Measurements from ENCODE around the gene TLCD3A. TPM values are rescaled to one million over a fixed set of nuclear protein-coding genes. Genes with fewer than 3 reads are reported as not detected.

The TLCD3A gene
- total RNA-seq (13.7 TPM), polyA plus RNA-seq (10.4 TPM)

- Histone ChIP-seq H3K4me1 (ENCODE audit: insufficient read depth) (no peaks in the 10 kb centered on the region), H3K36me3 (ENCODE audit: insufficient read depth) (no peaks in the 10 kb centered on the region), H3K27ac (ENCODE audit: low read depth) (peak within 1 kb of the TSS; percentile 90), H3K4me3 (ENCODE audit: low read depth, low read length) (peak within 1 kb of the TSS; percentile 88)
- DNase-seq (ENCODE audit: extremely low spot score): no peak
- WGBS: under 1% methylated on average over 126 of the region's 126 CpGs
Observed at GRCh38 chr17:732067-732901, at the start of gene TLCD3A. Gene TLCD3A, plus strand, starts transcription at chr17:732596. Its CDS starts 52 bp downstream, at chr17:732648.

- peaks cover 1% of the 10 kb centered on the region for H3K36me3 ChIP-seq (ENCODE audit: insufficient read depth)
- DNase-seq (ENCODE audit: extremely low spot score): no peak
- no peaks in the 10 kb centered on the region for H3K4me1 ChIP-seq (ENCODE audit: insufficient read depth)
- 97% methylated on average over 1 of the region's 1 CpG for WGBS
- no peak overlapping the region for H3K4me3 ChIP-seq (ENCODE audit: low read depth, low read length)
- no peak overlapping the region for H3K27ac ChIP-seq (ENCODE audit: low read depth)
Observed at GRCh38 chr17:683040-683439, 49.4 kb upstream of the TLCD3A start.

GRCh38 chr17:683499-684254 is 48.7 kb upstream of the TLCD3A start:
- WGBS: 90% methylated on average over 4 of the region's 4 CpGs
- Histone ChIP-seq H3K36me3 (ENCODE audit: insufficient read depth) (peaks cover 1% of the 10 kb centered on the region), H3K4me3 (ENCODE audit: low read depth, low read length) (no peak overlapping the region), H3K4me1 (ENCODE audit: insufficient read depth) (no peaks in the 10 kb centered on the region), H3K27ac (ENCODE audit: low read depth) (no peak overlapping the region)
- DNase-seq (ENCODE audit: extremely low spot score): no peak

GRCh38 chr17:685006-685405 is 47.4 kb upstream of the TLCD3A start:
- H3K27ac ChIP-seq (ENCODE audit: low read depth): no peak overlapping the region
- WGBS: 92% methylated on average over 6 of the region's 6 CpGs
- H3K36me3 ChIP-seq (ENCODE audit: insufficient read depth): peaks cover 3% of the 10 kb centered on the region
- no peak for DNase-seq (ENCODE audit: extremely low spot score)
- H3K4me3 ChIP-seq (ENCODE audit: low read depth, low read length): no peak overlapping the region
- H3K4me1 ChIP-seq (ENCODE audit: insufficient read depth): no peaks in the 10 kb centered on the region

GRCh38 chr17:688100-688989 is 44.1 kb upstream of the TLCD3A start:
- peaks cover 2% of the 10 kb centered on the region for H3K36me3 ChIP-seq (ENCODE audit: insufficient read depth)
- 76% methylated on average over 18 of the region's 18 CpGs for WGBS

GRCh38 chr17:689556-690275 is 42.7 kb upstream of the TLCD3A start:
- Histone ChIP-seq H3K4me3 (ENCODE audit: low read depth, low read length) (no peak overlapping the region), H3K36me3 (ENCODE audit: insufficient read depth) (peaks cover 2% of the 10 kb centered on the region), H3K27ac (ENCODE audit: low read depth) (no peak overlapping the region), H3K4me1 (ENCODE audit: insufficient read depth) (no peaks in the 10 kb centered on the region)
- WGBS: 82% methylated on average over 17 of the region's 17 CpGs
- no peak for DNase-seq (ENCODE audit: extremely low spot score)

More at GRCh38 chr17:688100-688989, 44.1 kb upstream of the TLCD3A start:
- no peaks in the 10 kb centered on the region for H3K4me1 ChIP-seq (ENCODE audit: insufficient read depth)
- H3K4me3 ChIP-seq (ENCODE audit: low read depth, low read length): no peak overlapping the region
- no peak for DNase-seq (ENCODE audit: extremely low spot score)
- no peak overlapping the region for H3K27ac ChIP-seq (ENCODE audit: low read depth)

- DNase-seq (ENCODE audit: extremely low spot score): no peak
- H3K36me3 ChIP-seq (ENCODE audit: insufficient read depth): peaks cover 2% of the 10 kb centered on the region
Observed at GRCh38 chr17:690361-690760, 42.0 kb upstream of the TLCD3A start.

GRCh38 chr17:691423-691822 is 41.0 kb upstream of the TLCD3A start:
- 92% methylated on average over 4 of the region's 4 CpGs for WGBS
- Histone ChIP-seq H3K4me1 (ENCODE audit: insufficient read depth) (no peaks in the 10 kb centered on the region), H3K27ac (ENCODE audit: low read depth) (no peak overlapping the region), H3K4me3 (ENCODE audit: low read depth, low read length) (no peak overlapping the region), H3K36me3 (ENCODE audit: insufficient read depth) (peaks cover 2% of the 10 kb centered on the region)
- no peak for DNase-seq (ENCODE audit: extremely low spot score)

More at GRCh38 chr17:690361-690760, 42.0 kb upstream of the TLCD3A start:
- no peak overlapping the region for H3K27ac ChIP-seq (ENCODE audit: low read depth)
- no peak overlapping the region for H3K4me3 ChIP-seq (ENCODE audit: low read depth, low read length)
- no peaks in the 10 kb centered on the region for H3K4me1 ChIP-seq (ENCODE audit: insufficient read depth)
- WGBS: 87% methylated on average over 9 of the region's 9 CpGs

- Histone ChIP-seq H3K4me1 (ENCODE audit: insufficient read depth) (no peaks in the 10 kb centered on the region), H3K27ac (ENCODE audit: low read depth) (no peak overlapping the region), H3K4me3 (ENCODE audit: low read depth, low read length) (no peak overlapping the region), H3K36me3 (ENCODE audit: insufficient read depth) (peaks cover 2% of the 10 kb centered on the region)
- no peak for DNase-seq (ENCODE audit: extremely low spot score)
- 82% methylated on average over 10 of the region's 10 CpGs for WGBS
Observed at GRCh38 chr17:692116-692515, 40.3 kb upstream of the TLCD3A start.

- Histone ChIP-seq H3K4me3 (ENCODE audit: low read depth, low read length) (no peak overlapping the region), H3K36me3 (ENCODE audit: insufficient read depth) (peaks cover 2% of the 10 kb centered on the region), H3K4me1 (ENCODE audit: insufficient read depth) (no peaks in the 10 kb centered on the region), H3K27ac (ENCODE audit: low read depth) (no peak overlapping the region)
- WGBS: 62% methylated on average over 14 of the region's 14 CpGs
- peak; percentile 33 for DNase-seq (ENCODE audit: extremely low spot score)
Observed at GRCh38 chr17:693791-694638, 38.4 kb upstream of the TLCD3A start.

GRCh38 chr17:696369-696768 is 36.0 kb upstream of the TLCD3A start:
- 58% methylated on average over 2 of the region's 2 CpGs for whole genome bisulfite sequencing
- Histone ChIP-seq H3K27ac (ENCODE audit: low read depth) (no peak overlapping the region), H3K4me3 (ENCODE audit: low read depth, low read length) (no peak overlapping the region), H3K4me1 (ENCODE audit: insufficient read depth) (no peaks in the 10 kb centered on the region), H3K36me3 (ENCODE audit: insufficient read depth) (no peaks in the 10 kb centered on the region)
- DNase-seq (ENCODE audit: extremely low spot score): peak; percentile 62

GRCh38 chr17:697682-698081 is 34.7 kb upstream of the TLCD3A start:
- H3K4me1 ChIP-seq (ENCODE audit: insufficient read depth): no peaks in the 10 kb centered on the region
- no peaks in the 10 kb centered on the region for H3K36me3 ChIP-seq (ENCODE audit: insufficient read depth)
- 88% methylated on average over 8 of the region's 8 CpGs for WGBS
- no peak overlapping the region for H3K27ac ChIP-seq (ENCODE audit: low read depth)
- H3K4me3 ChIP-seq (ENCODE audit: low read depth, low read length): no peak overlapping the region
- DNase-seq (ENCODE audit: extremely low spot score): no peak
